OCI-LY7 (cell line): ENCODE measurements around the gene IL36B.

Experiments
- EZH2phosphoT487 ChIP-seq: fragments of 200-600 bp; sonication (generic); IDR thresholded peaks from 2 replicates; pipeline ENCODE4 v1.6.1; 2018; ENCODE audit warnings: low read depth, borderline replicate concordance, mild to moderate bottlenecking, mixed run types, antibody characterized with exemption, low read length, moderate library complexity, mixed read lengths
- TF ChIP-seq, protein P1 (sequence below): fragments of 200-600 bp; sonication (generic); conservative IDR thresholded peaks from 2 replicates; pipeline ENCODE4 v1.5.1; 2014; ENCODE audit warnings: mild to moderate bottlenecking, antibody characterized with exemption, low read length, moderate library complexity, mixed read lengths

DNA sequence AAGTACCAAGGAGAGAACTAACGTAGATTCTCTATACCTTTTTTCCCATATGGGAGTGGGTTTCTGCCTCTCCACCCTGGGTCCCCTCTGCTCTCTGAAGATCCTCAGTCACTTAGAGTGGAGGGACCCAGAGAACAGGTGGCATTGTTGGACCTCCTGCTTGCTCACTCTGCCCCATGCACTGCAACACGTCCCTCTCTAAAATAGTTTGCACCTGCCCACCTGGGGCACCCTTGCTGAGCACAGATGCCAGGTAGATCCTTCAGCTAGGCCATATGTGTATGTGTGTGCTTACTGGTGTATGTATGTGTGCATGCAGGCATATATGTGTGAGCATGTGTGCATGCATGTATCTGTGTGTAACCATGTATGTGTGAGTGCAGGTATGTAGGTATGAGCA is 8.6 kb upstream of the IL36B start:
- TF ChIP-seq, protein P1, sequence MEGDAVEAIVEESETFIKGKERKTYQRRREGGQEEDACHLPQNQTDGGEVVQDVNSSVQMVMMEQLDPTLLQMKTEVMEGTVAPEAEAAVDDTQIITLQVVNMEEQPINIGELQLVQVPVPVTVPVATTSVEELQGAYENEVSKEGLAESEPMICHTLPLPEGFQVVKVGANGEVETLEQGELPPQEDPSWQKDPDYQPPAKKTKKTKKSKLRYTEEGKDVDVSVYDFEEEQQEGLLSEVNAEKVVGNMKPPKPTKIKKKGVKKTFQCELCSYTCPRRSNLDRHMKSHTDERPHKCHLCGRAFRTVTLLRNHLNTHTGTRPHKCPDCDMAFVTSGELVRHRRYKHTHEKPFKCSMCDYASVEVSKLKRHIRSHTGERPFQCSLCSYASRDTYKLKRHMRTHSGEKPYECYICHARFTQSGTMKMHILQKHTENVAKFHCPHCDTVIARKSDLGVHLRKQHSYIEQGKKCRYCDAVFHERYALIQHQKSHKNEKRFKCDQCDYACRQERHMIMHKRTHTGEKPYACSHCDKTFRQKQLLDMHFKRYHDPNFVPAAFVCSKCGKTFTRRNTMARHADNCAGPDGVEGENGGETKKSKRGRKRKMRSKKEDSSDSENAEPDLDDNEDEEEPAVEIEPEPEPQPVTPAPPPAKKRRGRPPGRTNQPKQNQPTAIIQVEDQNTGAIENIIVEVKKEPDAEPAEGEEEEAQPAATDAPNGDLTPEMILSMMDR = no peak
- no peak for TF ChIP-seq EZH2phosphoT487
